Choroid plexus epithelial cell (primary cell): ENCODE data around the gene CCDC88C.

Source experiments
- DNase-seq: peaks from one replicate; pipeline ENCODE4 v3.0.0-alpha.2; 2010; ENCODE audit warnings: low read depth
- H3K4me3 ChIP-seq: 2 replicates; pipeline ENCODE4 v1.5.1; 2011; ENCODE audit warnings: low read depth, mild to moderate bottlenecking, control low read depth, low read length, moderate library complexity
- TF ChIP-seq, protein P1 (sequence below): conservative IDR thresholded peaks from 2 replicates; pipeline ENCODE4 v1.5.1; 2011; ENCODE audit warnings: low read depth, mild to moderate bottlenecking, control low read depth, inconsistent platforms, low read length, moderate library complexity

The CCDC88C gene

DNA sequence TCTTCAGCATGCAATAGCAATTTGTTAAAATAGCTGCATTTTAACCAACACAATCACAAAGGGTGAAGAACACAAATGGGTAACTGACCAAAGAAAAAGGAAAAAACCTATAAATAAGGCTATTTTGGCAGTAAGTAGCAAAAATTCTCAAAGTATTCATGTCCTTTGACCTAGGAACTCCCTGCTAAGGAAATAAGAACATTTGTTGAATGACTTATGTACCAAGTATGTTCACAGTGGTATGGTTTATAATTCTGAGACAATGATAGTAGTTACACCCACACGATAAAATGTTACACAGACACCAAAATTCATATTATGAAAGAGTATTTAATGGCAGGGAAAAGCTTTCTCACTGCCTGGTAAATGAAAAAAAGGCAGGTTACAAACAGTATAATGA, 16.9 kb downstream of the CCDC88C start:
- TF ChIP-seq, protein P1, sequence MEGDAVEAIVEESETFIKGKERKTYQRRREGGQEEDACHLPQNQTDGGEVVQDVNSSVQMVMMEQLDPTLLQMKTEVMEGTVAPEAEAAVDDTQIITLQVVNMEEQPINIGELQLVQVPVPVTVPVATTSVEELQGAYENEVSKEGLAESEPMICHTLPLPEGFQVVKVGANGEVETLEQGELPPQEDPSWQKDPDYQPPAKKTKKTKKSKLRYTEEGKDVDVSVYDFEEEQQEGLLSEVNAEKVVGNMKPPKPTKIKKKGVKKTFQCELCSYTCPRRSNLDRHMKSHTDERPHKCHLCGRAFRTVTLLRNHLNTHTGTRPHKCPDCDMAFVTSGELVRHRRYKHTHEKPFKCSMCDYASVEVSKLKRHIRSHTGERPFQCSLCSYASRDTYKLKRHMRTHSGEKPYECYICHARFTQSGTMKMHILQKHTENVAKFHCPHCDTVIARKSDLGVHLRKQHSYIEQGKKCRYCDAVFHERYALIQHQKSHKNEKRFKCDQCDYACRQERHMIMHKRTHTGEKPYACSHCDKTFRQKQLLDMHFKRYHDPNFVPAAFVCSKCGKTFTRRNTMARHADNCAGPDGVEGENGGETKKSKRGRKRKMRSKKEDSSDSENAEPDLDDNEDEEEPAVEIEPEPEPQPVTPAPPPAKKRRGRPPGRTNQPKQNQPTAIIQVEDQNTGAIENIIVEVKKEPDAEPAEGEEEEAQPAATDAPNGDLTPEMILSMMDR = no peak
- no peak overlapping the region for H3K4me3 ChIP-seq
- DNase-seq = peak; percentile 48

DNA sequence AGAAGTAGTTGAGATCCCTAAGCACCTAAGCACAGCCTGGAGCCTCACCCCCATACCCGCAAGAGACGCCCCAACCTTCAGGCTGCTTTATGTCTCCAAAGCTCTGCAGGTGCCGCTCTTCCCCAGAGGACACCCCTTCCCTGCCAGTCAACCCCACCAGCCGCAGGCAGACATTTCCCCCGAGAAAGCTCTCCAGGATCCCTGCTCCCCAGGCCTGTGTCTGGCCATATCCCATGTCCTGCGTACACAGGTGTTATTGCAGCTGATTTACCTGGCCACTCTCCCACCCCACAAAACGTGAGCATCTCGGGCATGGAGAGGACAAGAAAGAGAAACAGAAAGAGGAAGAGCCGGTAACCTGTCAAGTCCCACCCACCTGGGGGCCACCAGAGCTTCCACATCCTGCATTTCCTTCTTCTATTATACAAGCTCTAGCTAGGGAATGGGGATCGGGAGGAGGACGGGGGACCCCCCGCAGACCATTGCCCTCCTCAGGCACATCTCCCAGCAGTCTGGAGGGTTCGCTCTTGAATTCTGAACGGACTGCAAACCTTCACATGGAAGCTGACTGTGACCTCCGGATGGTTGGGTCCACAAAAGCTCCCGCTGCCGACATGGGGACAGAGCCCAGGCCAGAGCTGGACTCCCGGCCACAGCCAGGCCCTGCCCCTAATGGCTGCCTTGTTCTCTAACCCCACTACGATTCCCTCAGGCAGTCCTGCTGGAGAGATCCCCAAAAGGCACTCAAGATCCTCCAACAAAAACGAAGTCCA, 17.6 kb downstream of the CCDC88C start:
- TF ChIP-seq, protein P1 = no peak
- H3K4me3 ChIP-seq = no peak overlapping the region
- DNase-seq = no peak

DNA sequence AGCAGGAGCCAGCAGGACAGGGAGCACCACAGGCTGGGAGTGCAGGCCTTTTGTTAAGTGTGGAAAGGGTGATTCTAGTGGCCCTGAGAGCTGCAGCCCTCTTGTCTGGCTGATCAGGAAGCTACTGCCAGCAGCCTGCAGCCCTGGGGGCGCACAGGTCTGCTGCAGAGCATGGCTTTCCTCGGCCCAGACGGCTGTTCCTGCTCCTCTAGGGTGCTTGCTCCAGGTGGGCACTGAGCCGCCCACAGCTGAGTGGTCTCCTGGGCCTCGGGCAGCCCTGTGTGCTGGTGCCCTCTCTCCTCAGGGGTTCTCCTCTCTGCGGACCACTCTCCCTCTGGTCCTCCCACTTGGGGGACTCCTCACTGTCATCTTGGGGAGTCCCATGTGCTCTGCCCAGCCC, 18.9 kb downstream of the CCDC88C start:
- no peak for DNase-seq
- TF ChIP-seq, protein P1 = no peak
- no peak overlapping the region for H3K4me3 ChIP-seq

DNA sequence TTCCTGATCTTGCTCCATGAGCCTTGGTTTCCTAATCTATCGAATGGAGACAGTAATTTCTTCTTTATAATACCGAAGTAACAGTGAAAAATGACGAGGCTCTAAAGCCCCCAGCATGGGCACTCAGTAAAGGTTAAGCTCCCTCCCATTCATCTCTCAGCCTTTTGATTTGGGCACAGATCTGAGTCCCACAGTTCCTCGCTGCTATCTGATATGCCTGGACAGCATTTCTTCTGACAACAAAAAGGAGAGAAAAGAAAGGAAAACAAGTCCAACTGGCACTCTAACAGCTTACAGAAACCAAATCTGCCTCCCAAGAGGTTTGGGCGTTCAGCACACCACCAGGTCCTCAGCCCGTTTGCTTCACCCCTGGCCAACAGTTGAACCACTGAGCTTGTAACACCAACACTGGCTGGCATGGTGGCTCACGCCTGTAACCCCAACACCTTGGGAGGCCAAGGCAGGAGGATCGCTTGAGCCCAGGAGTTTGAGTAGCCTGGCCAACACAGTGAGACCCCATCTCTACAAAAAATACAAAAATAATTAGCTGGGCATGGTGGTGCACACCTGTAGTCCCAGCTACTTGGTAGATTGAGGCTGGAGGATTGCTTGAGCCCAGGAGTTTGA, 19.5 kb downstream of the CCDC88C start:
- TF ChIP-seq, protein P1 = no peak
- H3K4me3 ChIP-seq = no peak overlapping the region
- no peak for DNase-seq

DNA sequence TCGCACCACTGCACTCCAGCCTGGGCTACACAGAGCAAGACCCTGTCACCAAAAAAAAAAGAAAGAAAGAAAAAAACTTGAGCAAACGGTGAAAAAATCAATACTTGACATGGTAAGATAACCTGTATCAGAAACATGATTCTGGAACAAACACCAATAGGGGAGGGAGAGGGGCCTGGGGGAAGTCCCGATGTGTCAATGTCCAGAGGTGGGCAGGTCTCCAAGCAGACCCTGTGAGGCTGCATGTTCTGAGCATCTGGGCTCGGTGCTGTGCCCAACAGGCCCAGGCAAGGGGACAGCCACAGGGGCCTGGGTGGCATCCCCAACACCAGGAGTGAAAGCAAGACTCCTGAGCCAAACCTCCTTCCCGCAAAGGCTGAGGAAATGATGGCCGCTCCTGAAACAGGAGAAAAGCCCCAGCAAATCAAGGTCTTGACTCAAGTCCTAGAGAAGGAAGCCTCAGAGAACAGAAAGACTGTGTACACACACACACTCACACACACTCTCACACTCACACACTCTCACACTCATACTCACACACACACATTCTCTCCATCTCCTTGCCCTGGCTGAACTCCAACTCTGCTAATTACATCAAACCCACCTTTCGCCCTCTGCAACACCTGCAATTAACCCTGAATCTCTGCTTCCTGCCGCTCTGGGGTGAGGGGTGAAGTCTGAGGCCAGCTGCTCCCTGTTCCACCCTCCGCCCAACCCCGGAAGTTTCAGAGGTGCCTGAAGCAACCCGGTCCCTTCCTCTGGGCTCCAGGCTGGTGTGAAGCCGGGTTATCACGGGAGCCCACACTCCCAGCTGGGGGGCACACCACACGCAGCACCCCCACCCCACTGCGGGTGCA, 20.4 kb downstream of the CCDC88C start:
- no peak overlapping the region for H3K4me3 ChIP-seq
- TF ChIP-seq, protein P1 = no peak
- DNase-seq = no peak

DNA sequence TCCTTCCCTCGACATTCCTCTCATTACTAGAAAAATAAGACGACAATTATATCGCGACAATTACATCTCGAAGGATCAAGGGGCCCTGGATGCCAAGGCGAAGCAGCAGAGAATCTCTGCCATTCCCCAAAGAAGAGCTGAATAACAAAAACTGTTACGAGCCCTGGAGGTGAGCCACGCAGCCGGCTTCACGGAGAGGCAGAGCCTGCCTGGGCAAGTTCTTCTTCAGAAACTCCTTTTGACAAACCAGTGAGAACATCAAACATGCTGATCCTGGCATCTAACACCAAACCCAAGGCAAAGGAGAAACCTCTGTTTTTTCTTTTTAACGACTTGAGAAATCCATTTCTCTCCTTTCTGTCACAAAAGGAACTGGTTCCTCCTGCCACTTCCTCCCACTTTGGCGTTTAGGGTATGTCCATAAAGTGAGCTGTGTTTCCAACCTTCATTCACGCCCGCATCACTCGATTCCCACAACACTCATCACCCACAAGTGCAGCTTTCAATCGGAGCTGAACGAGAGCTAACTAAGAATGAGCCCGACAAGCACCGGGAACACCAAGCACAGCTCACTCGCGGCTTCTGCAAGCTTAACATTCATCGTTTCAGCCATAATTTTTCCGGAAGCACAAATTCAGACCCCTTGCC, 21.5 kb downstream of the CCDC88C start:
- H3K4me3 ChIP-seq = no peak overlapping the region
- TF ChIP-seq, protein P1 = no peak
- no peak for DNase-seq
